ENCODE results near the gene OPCML.

Gene OPCML

GRCh38 chr11:132490978-132491377, 1041.3 kb downstream of the OPCML start:
- DNase-seq (ENCODE audit: extremely low spot score): no peak
- CTCF ChIA-PET: interaction anchor here (1.0 kb wide), 1 partner anchor 16 kb away, joined by 3 read pairs; no protein-coding TSS in a partner anchor
- no peak for TF ChIP-seq CTCF (IDR thresholded peaks at IDR 0.05; ENCODE audit: control extremely low read depth, extremely low read depth, low read depth, missing control alignments)
- POLR2A ChIA-PET: no interaction called here

DNA sequence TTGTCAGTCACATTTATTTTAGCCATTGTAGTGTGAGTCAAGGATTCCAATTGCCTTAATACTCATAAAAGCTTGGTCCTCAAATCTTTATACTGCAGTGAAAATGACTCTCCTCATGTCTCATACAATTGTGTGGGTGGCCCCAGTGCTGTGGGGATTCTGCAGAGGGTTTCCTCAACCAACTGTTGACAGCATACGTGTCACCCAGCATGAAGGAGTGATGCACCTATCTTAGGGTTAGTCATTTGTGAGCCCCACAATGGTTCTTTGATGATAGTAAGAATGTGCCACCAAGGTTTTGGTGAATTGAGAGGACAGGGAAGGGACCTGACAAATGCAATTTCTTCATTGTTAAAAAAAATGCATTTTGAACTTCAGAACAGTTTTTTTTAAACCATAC, 1046.2 kb downstream of the OPCML start:
- CTCF ChIA-PET: no interaction called here
- no peak for DNase-seq (ENCODE audit: extremely low spot score)
- TF ChIP-seq CTCF (IDR thresholded peaks at IDR 0.05; ENCODE audit: control extremely low read depth, extremely low read depth, low read depth, missing control alignments): no peak
- POLR2A ChIA-PET: no interaction called here

- POLR2A ChIA-PET: no interaction called here
- CTCF ChIA-PET: interaction anchor here (4.1 kb wide), 1 partner anchor 12 kb away, joined by 19 read pairs; no protein-coding TSS in a partner anchor
- no peak for DNase-seq (ENCODE audit: extremely low spot score)
- no peak for TF ChIP-seq CTCF (IDR thresholded peaks at IDR 0.05; ENCODE audit: control extremely low read depth, extremely low read depth, low read depth, missing control alignments)
These were observed 1057.3 kb downstream of the OPCML start for GRCh38 chr11:132475026-132475425.

DNA sequence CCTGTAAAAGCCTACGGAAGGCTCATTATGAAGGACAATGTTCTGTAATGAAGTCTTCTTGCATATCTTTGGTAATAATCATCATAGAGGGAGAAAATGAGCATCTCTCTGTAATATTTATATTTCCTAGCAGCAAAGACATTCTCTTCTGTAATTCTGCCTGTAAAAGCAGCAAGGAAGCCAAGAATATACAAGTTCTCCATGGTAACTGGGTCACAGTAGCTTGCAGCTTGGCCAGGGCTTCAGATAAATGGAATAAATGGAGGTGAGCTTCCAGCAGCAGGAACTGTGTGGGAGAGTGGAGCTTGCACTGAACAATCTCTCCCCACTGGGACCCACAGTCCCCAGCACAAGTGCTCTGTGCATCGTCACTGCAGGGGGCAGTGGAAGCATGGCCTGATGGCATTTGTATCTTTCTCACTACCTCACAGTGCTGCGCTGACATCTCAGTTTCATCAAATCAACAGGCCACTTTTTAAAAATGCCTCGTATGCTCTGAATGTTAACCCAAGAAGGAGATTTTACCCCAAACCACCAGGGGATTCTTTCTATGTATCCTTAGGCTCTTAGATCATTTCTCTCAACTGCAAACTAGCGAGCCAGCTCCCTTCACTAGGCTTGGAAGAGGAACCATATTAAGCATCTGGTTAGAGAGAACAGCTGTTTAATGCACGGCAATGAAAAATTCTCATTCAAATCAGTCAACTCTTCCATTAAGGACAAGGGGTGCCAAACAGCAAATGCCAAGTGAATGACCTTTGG, 1059.7 kb downstream of the OPCML start:
- CTCF ChIA-PET: interaction anchor here (4.1 kb wide), 1 partner anchor 10 kb away, joined by 19 read pairs; no protein-coding TSS in a partner anchor
- POLR2A ChIA-PET: no interaction called here
- no peak for TF ChIP-seq CTCF (IDR thresholded peaks at IDR 0.05; ENCODE audit: control extremely low read depth, extremely low read depth, low read depth, missing control alignments)
- DNase-seq (ENCODE audit: extremely low spot score): no peak

GRCh38 chr11:132471466-132471865, 1060.8 kb downstream of the OPCML start:
- no peak for DNase-seq (ENCODE audit: extremely low spot score)
- ChIA-PET POLR2A (no interaction called here), CTCF (interaction anchor here (4.1 kb wide), 1 partner anchor 9 kb away, joined by 19 read pairs; no protein-coding TSS in a partner anchor)
- TF ChIP-seq CTCF (IDR thresholded peaks at IDR 0.05; ENCODE audit: control extremely low read depth, extremely low read depth, low read depth, missing control alignments): no peak

DNA sequence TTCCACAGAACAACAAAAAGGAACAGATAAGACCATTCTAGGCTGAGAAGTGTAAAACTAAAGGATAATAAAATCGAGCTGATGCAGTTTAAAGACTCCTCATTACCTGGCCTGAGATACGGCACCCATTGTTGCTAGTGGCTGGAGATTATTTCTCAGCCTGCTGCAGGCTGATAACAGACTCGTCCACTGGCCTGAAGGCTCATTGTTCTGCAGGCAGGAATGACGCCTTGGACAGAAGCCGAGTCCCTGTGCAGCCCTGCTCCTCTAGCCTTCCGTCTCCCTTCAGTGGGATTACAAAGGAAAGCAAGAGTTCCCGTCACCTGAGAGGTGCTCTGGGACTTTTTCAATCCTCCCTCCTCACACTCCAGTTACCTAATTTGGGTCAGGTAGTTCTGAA, 1065.3 kb downstream of the OPCML start:
- ChIA-PET POLR2A (no interaction called here), CTCF (no interaction called here)
- no peak for TF ChIP-seq CTCF (IDR thresholded peaks at IDR 0.05; ENCODE audit: control extremely low read depth, extremely low read depth, low read depth, missing control alignments)
- no peak for DNase-seq (ENCODE audit: extremely low spot score)
